ENCODE measurements around the gene ADAM19. TPM values are rescaled to one million over a fixed set of nuclear protein-coding genes. Genes with fewer than 3 reads are reported as not detected.
A peak's percentile ranks its signal among the peaks of the same experiment; 100 is the strongest.

The ADAM19 gene
- total RNA-seq, 1 experiment from 2014 or later: 62.9 TPM

GRCh38 chr5:157523976-157524375, 51.6 kb downstream of the ADAM19 start:
- H3K36me3 Mint-ChIP-seq (ENCODE audit: insufficient read depth, unreplicated experiment): peaks cover 12% of the 10 kb centered on the region
- H3K4me1 Mint-ChIP-seq (ENCODE audit: low read depth, unreplicated experiment): no peaks in the 10 kb centered on the region
- ChIA-PET CTCF (no interaction called here), POLR2A (no interaction called here)
- Histone ChIP-seq H3K36me3 (ENCODE audit: control insufficient read depth, insufficient read depth, low read length) (no peaks in the 10 kb centered on the region), H3K4me1 (no peaks in the 10 kb centered on the region), H3K9me3 (no peaks in the 10 kb centered on the region), H3K4me3 (ENCODE audit: low read depth, low read length) (no peak overlapping the region), H3K27me3 (replicated peaks; ENCODE audit: control insufficient read depth, insufficient read depth, low read length) (no peaks in the 10 kb centered on the region)
- H3K27me3 Mint-ChIP-seq (ENCODE audit: insufficient read depth, unreplicated experiment): no peaks in the 10 kb centered on the region
- intact Hi-C loops (cut with micrococcal nuclease; ENCODE audit: unreplicated experiment): no loop called here
- no peak for DNase-seq
- TF ChIP-seq CTCF (IDR thresholded peaks at IDR 0.05; ENCODE audit: insufficient read depth in 1 of 2, low read depth in 1 of 2, low read length in 1 of 2, severe bottlenecking in 1 of 2, unreplicated experiment in 1 of 2): no peak
- no TSS peak for BruUV-seq (replicated peaks)
- no peaks in the 10 kb centered on the region for H3K9me3 Mint-ChIP-seq (ENCODE audit: unreplicated experiment)
- H3K4me3 Mint-ChIP-seq (ENCODE audit: unreplicated experiment): no peak overlapping the region
- no peak overlapping the region for H3K27ac Mint-ChIP-seq (ENCODE audit: unreplicated experiment)

GRCh38 chr5:157521704-157522029, 53.9 kb downstream of the ADAM19 start:
- no peaks in the 10 kb centered on the region for H3K4me1 ChIP-seq
- Mint-ChIP-seq H3K9me3 (ENCODE audit: unreplicated experiment) (no peaks in the 10 kb centered on the region), H3K4me1 (ENCODE audit: low read depth, unreplicated experiment) (no peaks in the 10 kb centered on the region), H3K27ac (ENCODE audit: unreplicated experiment) (peak overlapping the region; percentile 72), H3K27me3 (ENCODE audit: insufficient read depth, unreplicated experiment) (no peaks in the 10 kb centered on the region), H3K36me3 (ENCODE audit: insufficient read depth, unreplicated experiment) (peaks cover 28% of the 10 kb centered on the region), H3K4me3 (ENCODE audit: unreplicated experiment) (no peak overlapping the region)
- intact Hi-C loops (cut with micrococcal nuclease; ENCODE audit: unreplicated experiment): no loop called here
- ChIA-PET CTCF (no interaction called here), POLR2A (no interaction called here)
- H3K36me3 ChIP-seq (ENCODE audit: control insufficient read depth, insufficient read depth, low read length): no peaks in the 10 kb centered on the region; the same call in 1 of the 2 replicates
- no peak overlapping the region for H3K4me3 ChIP-seq (ENCODE audit: low read depth, low read length)
- no peaks in the 10 kb centered on the region for H3K9me3 ChIP-seq
- BruUV-seq (replicated peaks): no TSS peak
- no peaks in the 10 kb centered on the region for H3K27me3 ChIP-seq (replicated peaks; ENCODE audit: control insufficient read depth, insufficient read depth, low read length)
- no peak for TF ChIP-seq CTCF (IDR thresholded peaks at IDR 0.05; ENCODE audit: insufficient read depth in 1 of 2, low read depth in 1 of 2, low read length in 1 of 2, severe bottlenecking in 1 of 2, unreplicated experiment in 1 of 2)
- no peak for DNase-seq

GRCh38 chr5:157520911-157521703, 54.5 kb downstream of the ADAM19 start:
- H3K4me3 ChIP-seq (ENCODE audit: low read depth, low read length): no peak overlapping the region
- no peaks in the 10 kb centered on the region for H3K27me3 Mint-ChIP-seq (ENCODE audit: insufficient read depth, unreplicated experiment)
- H3K4me1 Mint-ChIP-seq (ENCODE audit: low read depth, unreplicated experiment): no peaks in the 10 kb centered on the region
- H3K27ac Mint-ChIP-seq (ENCODE audit: unreplicated experiment): peak overlapping the region; percentile 72
- no peak overlapping the region for H3K4me3 Mint-ChIP-seq (ENCODE audit: unreplicated experiment)
- H3K36me3 ChIP-seq (ENCODE audit: control insufficient read depth, insufficient read depth, low read length): no peaks in the 10 kb centered on the region; the same call in 1 of the 2 replicates
- ChIA-PET POLR2A (no interaction called here), CTCF (interaction anchor here (0.6 kb wide), 1 partner anchor 331 kb away, joined by 5 read pairs; no protein-coding TSS in a partner anchor)
- intact Hi-C loops (cut with micrococcal nuclease; ENCODE audit: unreplicated experiment): no loop called here
- H3K9me3 ChIP-seq: no peaks in the 10 kb centered on the region
- TF ChIP-seq CTCF (IDR thresholded peaks at IDR 0.05; ENCODE audit: insufficient read depth in 1 of 2, low read depth in 1 of 2, low read length in 1 of 2, severe bottlenecking in 1 of 2, unreplicated experiment in 1 of 2): no peak
- no peaks in the 10 kb centered on the region for H3K27me3 ChIP-seq (replicated peaks; ENCODE audit: control insufficient read depth, insufficient read depth, low read length)
- H3K4me1 ChIP-seq: no peaks in the 10 kb centered on the region
- H3K9me3 Mint-ChIP-seq (ENCODE audit: unreplicated experiment): no peaks in the 10 kb centered on the region
- H3K36me3 Mint-ChIP-seq (ENCODE audit: insufficient read depth, unreplicated experiment): peaks cover 28% of the 10 kb centered on the region
- no peak for DNase-seq
- no TSS peak for BruUV-seq (replicated peaks)

Measured in Caco-2 (cell line).